SK-N-MC (cell line): ENCODE data around the gene CEP63.

Experiments used
- EZH2 ChIP-seq: fragments of 200-600 bp; sonication (generic); IDR thresholded peaks from one replicate; pipeline ENCODE4 v1.6.1; 2017; ENCODE audit warnings: antibody characterized with exemption
- POLR2AphosphoS5 ChIP-seq: IDR thresholded peaks from 2 replicates; pipeline ENCODE4 v1.6.1; 2012; ENCODE audit warnings: mild to moderate bottlenecking, low read depth, low read length, borderline replicate concordance

DNA sequence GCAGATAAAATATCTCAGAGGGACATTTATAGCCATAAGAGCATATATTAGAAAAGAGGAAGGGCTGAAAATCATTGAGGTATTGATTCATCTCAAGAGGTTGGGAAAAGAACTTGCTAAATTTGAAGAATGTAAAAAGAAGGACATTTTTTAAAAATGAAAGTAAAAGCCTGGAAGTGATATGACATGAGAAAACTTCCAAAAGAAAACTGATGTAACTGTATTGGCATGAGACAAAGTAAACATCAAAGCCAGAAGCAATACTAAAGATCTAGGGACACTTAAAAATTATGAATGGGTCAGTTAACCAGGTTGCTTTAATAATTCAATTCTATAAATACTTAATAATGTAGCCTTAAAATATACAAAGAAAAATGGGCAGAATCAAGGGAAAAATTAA lies 31.9 kb downstream of the CEP63 start:
- TF ChIP-seq POLR2AphosphoS5 (no peak), EZH2 (no peak)
